GM12878 (cell line): ENCODE measurements around the gene CLSTN2. TPM values are rescaled to one million over a fixed set of nuclear protein-coding genes. Genes with fewer than 3 reads are reported as not detected.

Experiments
- ATAC-seq: fragments of 200-7000 bp; cut with Tn5 transposase; 3 replicates; pipeline ENCODE4 v1.9.1; 2020; ENCODE audit warnings: mild to moderate bottlenecking, moderate library complexity
- BruUV-seq: library from RNA; stranded (reverse); fragments of 400-500 nt; replicated peaks from 2 replicates; lab custom pipeline; 2021; lab: Mats Ljungman, UMichigan
- CTCF ChIA-PET: fragments of 300-600 bp; sonication (Branson Sonifier 250); formaldehyde crosslinking; extraction: SDS; loops from one replicate; lab custom pipeline; 2021; ENCODE audit warnings: inconsistent platforms; lab: Yijun Ruan, JAX
- POLR2A ChIA-PET: fragments of 350-600 bp; formaldehyde crosslinking; extraction: SDS; loops from one replicate; lab custom pipeline; 2021; ENCODE audit warnings: inconsistent platforms; lab: Charles Lee
- RAD21 ChIA-PET: fragments of 300-600 bp; sonication (Branson Sonifier 250); formaldehyde crosslinking; loops from one replicate; lab custom pipeline; 2023; ENCODE audit warnings: antibody characterized with exemption; ENCODE audit not compliant: unreplicated experiment; lab: Charles Lee
- SMC1A ChIA-PET: fragments of 300-600 bp; sonication (Branson Sonifier 250); formaldehyde crosslinking; loops from one replicate; lab custom pipeline; 2023; ENCODE audit not compliant: unreplicated experiment, uncharacterized antibody; lab: Charles Lee
- DNase-seq: peaks from one replicate; pipeline ENCODE4 v3.0.0-alpha.2; 2011; ENCODE audit warnings: low read depth, low spot score
- FAIRE-seq: peaks from 3 replicates; lab custom pipeline; 2011; peaks lifted over from hg19 to GRCh38; lab: Jason Lieb, UNC
- H2AFZ ChIP-seq: 2 replicates; pipeline ENCODE4 v1.6.0; 2011; ENCODE audit warnings: low read depth, low read length, control low read depth; ENCODE audit not compliant: control insufficient read depth
- H3K27ac ChIP-seq: 2 replicates; pipeline ENCODE4 v1.5.1; 2011; ENCODE audit warnings: control low read depth; ENCODE audit not compliant: control insufficient read depth, insufficient read depth
- H3K27me3 ChIP-seq, 2 experiments: replicated peaks in 1 of 2; 2 replicates each; pipeline versions ENCODE4 v1.6.0 to v1.6.1; 2011; ENCODE audit warnings: low read length in 1 of 2; ENCODE audit not compliant: control insufficient read depth in 2 of 2, insufficient read depth in 2 of 2
- H3K36me3 ChIP-seq, 2 experiments: 2 replicates each; pipeline ENCODE4 v1.5.1; 2011; ENCODE audit warnings: low read length in 1 of 2; ENCODE audit not compliant: control insufficient read depth in 2 of 2, insufficient read depth in 2 of 2
- H3K4me1 ChIP-seq: 2 replicates; pipeline ENCODE4 v1.6.1; 2011; ENCODE audit warnings: mild to moderate bottlenecking, low read length, moderate library complexity, mixed read lengths; ENCODE audit not compliant: control insufficient read depth, insufficient read depth
- H3K4me2 ChIP-seq: 2 replicates; pipeline ENCODE4 v1.6.0; 2011; ENCODE audit warnings: control low read depth; ENCODE audit not compliant: control insufficient read depth, insufficient read depth
- H3K4me3 ChIP-seq: fragments of 200-600 bp; sonication (generic); 2 replicates; pipeline ENCODE4 v1.5.1; 2016
- H3K79me2 ChIP-seq: 2 replicates; pipeline ENCODE4 v1.6.0; 2011; ENCODE audit warnings: low read length; ENCODE audit not compliant: control insufficient read depth, insufficient read depth
- H3K9ac ChIP-seq: 2 replicates; pipeline ENCODE4 v1.8.0; 2011; ENCODE audit warnings: low read length, control low read depth, mixed read lengths; ENCODE audit not compliant: control insufficient read depth, insufficient read depth
- H3K9me3 ChIP-seq: replicated peaks from 3 replicates; pipeline ENCODE4 v1.5.1; 2011; ENCODE audit warnings: mild to moderate bottlenecking, low read length; ENCODE audit not compliant: control insufficient read depth, insufficient read depth
- H4K20me1 ChIP-seq: 2 replicates; pipeline ENCODE4 v1.6.0; 2011; ENCODE audit not compliant: control insufficient read depth, insufficient read depth
- NFIC ChIP-seq: IDR thresholded peaks from 2 replicates; pipeline ENCODE4 v1.6.1; 2012; ENCODE audit warnings: low read depth, mild to moderate bottlenecking, inconsistent platforms, low read length, moderate library complexity
- NFXL1 ChIP-seq: fragments of 450-650 bp; IDR thresholded peaks from 2 replicates; pipeline ENCODE4 v1.6.1; 2017; ENCODE audit warnings: antibody characterized with exemption, mild to moderate bottlenecking, borderline replicate concordance
- NFYA ChIP-seq: IDR thresholded peaks from 2 replicates; pipeline ENCODE4 v1.6.1; 2011; ENCODE audit warnings: low read depth, mild to moderate bottlenecking, low read length, improper control_type of control experiment, borderline replicate concordance
- PML ChIP-seq: IDR thresholded peaks from 2 replicates; pipeline ENCODE4 v1.6.1; 2012; ENCODE audit warnings: low read length, inconsistent platforms
- POLR2AphosphoS2 ChIP-seq: IDR thresholded peaks from 2 replicates; pipeline ENCODE4 v1.6.1; 2011; ENCODE audit warnings: low read depth, mild to moderate bottlenecking, low read length, improper control_type of control experiment, moderate library complexity
- SREBF1 ChIP-seq: IDR thresholded peaks from 2 replicates; pipeline ENCODE4 v1.6.1; 2012; ENCODE audit warnings: mild to moderate bottlenecking, low read length
- SREBF2 ChIP-seq: IDR thresholded peaks from 2 replicates; pipeline ENCODE4 v1.6.1; 2012; ENCODE audit warnings: mild to moderate bottlenecking, low read length
- SRF ChIP-seq, 2 experiments: IDR thresholded peaks; 2 replicates each; pipeline ENCODE4 v1.6.1; 2011; ENCODE audit warnings: low read depth in 2 of 2, low read length in 2 of 2, mild to moderate bottlenecking in 1 of 2, moderate library complexity in 1 of 2
- WGBS: methylation state at CpG from one replicate; pipeline ENCODE4 v1.1.6; 2016; ENCODE audit warnings: low lambda C conversion rate; ENCODE audit not compliant: insufficient replicate concordance, insufficient coverage; ENCODE audit errors: missing lambda C conversion rate; 5-methylcytosine and 5-hydroxymethylcytosine counted together
- in situ Hi-C: fragments of 300-500 bp; cut with MboI; formaldehyde crosslinking; loops from 9 replicates; pipeline ENCODE4 v1.14.3; 2018; ENCODE audit warnings: mixed read lengths
- intact Hi-C: fragments of 100-400 bp; cut with micrococcal nuclease; formaldehyde crosslinking; loops from one replicate; pipeline ENCODE4 v1.14.2; 2022; ENCODE audit not compliant: unreplicated experiment
- polyA plus RNA-seq, 11 experiments: library from polyadenylated mRNA; depleted of rRNA in 4 of 11; unstranded in 6 of 11; stranded (reverse) in 5 of 11; fragments of >200 nt; fragmentation: Nextera tagmentation in 4 of 11; fragmentation: Illumina TruSeq in 1 of 11; extraction: Ambion mirVana in 4 of 11; extraction: Trizol in 1 of 11; gene quantifications; 1 replicate in 1 of 11; 2 replicates in 10 of 11; pipeline versions ENCODE4 v1.2.1 to v1.2.3, GENCODE V29; 2011 to 2016; ENCODE audit warnings: inconsistent platforms in 2 of 11, missing spikeins in 2 of 11, low read depth in 1 of 11
- total RNA-seq, 4 experiments: library from RNA; depleted of rRNA in 3 of 4; stranded (reverse); fragments of >200 nt in 3 of 4; fragmentation: Illumina TruSeq in 1 of 4; extraction: Trizol in 1 of 4; gene quantifications; 2 replicates each; pipeline versions ENCODE4 v1.2.1 to v1.2.3, GENCODE V29; 2013 to 2021
- TF ChIP-seq, protein P1 (sequence below): IDR thresholded peaks from 2 replicates; pipeline ENCODE4 v1.6.1; 2011; ENCODE audit warnings: borderline replicate concordance, low read depth, mild to moderate bottlenecking, moderate library complexity, low read length; ENCODE audit not compliant: insufficient read depth, poor library complexity, severe bottlenecking

Gene CLSTN2
- total and polyA plus RNA-seq, 10 of the 15 experiments (the other 5 are each of a cell fraction or from before 2014, with no cell fraction given), result under 0.01 to 0.10 (median under 0.01) TPM; not detected in 5

GRCh38 chr3:139994891-139995290 lies 59.9 kb downstream of the CLSTN2 start:
- no TSS peak for BruUV-seq
- ChIA-PET POLR2A (no interaction called here), RAD21 (no interaction called here), CTCF (interaction anchor here (1.1 kb wide), 1 partner anchor 8 kb away, joined by 3 read pairs; no protein-coding TSS in a partner anchor), SMC1A (interaction anchor here (0.7 kb wide), 1 partner anchor 28 kb away, joined by 3 read pairs; no protein-coding TSS in a partner anchor)
- Histone ChIP-seq H3K27me3 (no peaks in the 10 kb centered on the region; a peak in 1 of 4 replicates), H3K9ac (no peak overlapping the region), H3K4me2 (no peak overlapping the region), H3K36me3 (no peaks in the 10 kb centered on the region), H3K4me1 (no peaks in the 10 kb centered on the region), H3K27ac (no peak overlapping the region), H3K9me3 (no peaks in the 10 kb centered on the region), H4K20me1 (no peaks in the 10 kb centered on the region), H3K79me2 (no peaks in the 10 kb centered on the region), H2AFZ (no peak overlapping the region), H3K4me3 (no peak overlapping the region)
- FAIRE-seq (no peak), DNase-seq (no peak), ATAC-seq (no peak)
- TF ChIP-seq POLR2AphosphoS2 (no peak), SREBF1 (no peak), NFXL1 (no peak), SRF (IDR thresholded peaks at IDR 0.05; ENCODE audit: low read depth in 2 of 2, low read length in 2 of 2) (no peak), NFYA (no peak), PML (no peak), NFIC (no peak), SREBF2 (no peak)
- TF ChIP-seq, protein P1, sequence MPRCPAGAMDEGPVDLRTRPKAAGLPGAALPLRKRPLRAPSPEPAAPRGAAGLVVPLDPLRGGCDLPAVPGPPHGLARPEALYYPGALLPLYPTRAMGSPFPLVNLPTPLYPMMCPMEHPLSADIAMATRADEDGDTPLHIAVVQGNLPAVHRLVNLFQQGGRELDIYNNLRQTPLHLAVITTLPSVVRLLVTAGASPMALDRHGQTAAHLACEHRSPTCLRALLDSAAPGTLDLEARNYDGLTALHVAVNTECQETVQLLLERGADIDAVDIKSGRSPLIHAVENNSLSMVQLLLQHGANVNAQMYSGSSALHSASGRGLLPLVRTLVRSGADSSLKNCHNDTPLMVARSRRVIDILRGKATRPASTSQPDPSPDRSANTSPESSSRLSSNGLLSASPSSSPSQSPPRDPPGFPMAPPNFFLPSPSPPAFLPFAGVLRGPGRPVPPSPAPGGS, result no peak
- intact Hi-C loops (no loop called here), in situ Hi-C loops (no loop called here)
- WGBS, result 12% methylated on average over 3 of the region's 3 CpGs
